ENCODE results near the gene CACNA1B.

GRCh38 chr9:138077126-138077525 lies 199.5 kb downstream of the CACNA1B start:
- TF ChIP-seq KDM1A (IDR thresholded peaks at IDR 0.05; ENCODE audit: low read depth) (no peak), NPAS2 (CRISPR knock-in tag; IDR thresholded peaks at IDR 0.05; ENCODE audit: borderline replicate concordance) (no peak), RCOR1 (IDR thresholded peaks at IDR 0.05; ENCODE audit: low read depth, low read length) (no peak), RFX5 (IDR thresholded peaks at IDR 0.05) (no peak), CBX2 (IDR thresholded peaks at IDR 0.05; ENCODE audit: borderline replicate concordance, low read depth) (no peak), KDM5A (IDR thresholded peaks at IDR 0.05) (no peak), MYC (IDR thresholded peaks at IDR 0.05; ENCODE audit: borderline replicate concordance, low read length) (no peak), EP300 (IDR thresholded peaks at IDR 0.05) (no peak)
- TF ChIP-seq, protein P1, sequence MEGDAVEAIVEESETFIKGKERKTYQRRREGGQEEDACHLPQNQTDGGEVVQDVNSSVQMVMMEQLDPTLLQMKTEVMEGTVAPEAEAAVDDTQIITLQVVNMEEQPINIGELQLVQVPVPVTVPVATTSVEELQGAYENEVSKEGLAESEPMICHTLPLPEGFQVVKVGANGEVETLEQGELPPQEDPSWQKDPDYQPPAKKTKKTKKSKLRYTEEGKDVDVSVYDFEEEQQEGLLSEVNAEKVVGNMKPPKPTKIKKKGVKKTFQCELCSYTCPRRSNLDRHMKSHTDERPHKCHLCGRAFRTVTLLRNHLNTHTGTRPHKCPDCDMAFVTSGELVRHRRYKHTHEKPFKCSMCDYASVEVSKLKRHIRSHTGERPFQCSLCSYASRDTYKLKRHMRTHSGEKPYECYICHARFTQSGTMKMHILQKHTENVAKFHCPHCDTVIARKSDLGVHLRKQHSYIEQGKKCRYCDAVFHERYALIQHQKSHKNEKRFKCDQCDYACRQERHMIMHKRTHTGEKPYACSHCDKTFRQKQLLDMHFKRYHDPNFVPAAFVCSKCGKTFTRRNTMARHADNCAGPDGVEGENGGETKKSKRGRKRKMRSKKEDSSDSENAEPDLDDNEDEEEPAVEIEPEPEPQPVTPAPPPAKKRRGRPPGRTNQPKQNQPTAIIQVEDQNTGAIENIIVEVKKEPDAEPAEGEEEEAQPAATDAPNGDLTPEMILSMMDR (IDR thresholded peaks at IDR 0.05): no peak
